CD14-positive monocyte (primary cell): ENCODE results near the gene PCCA. TPM values are rescaled to one million over a fixed set of nuclear protein-coding genes. Genes with fewer than 3 reads are reported as not detected.

ENCODE experiments used
- DNase-seq, 3 donors: peaks; one replicate each; pipeline ENCODE4 v3.0.0-alpha.2; 2011 to 2022
- H2AFZ ChIP-seq: 2 replicates; pipeline ENCODE4 v1.6.0; 2012; ENCODE audit warnings: mild to moderate bottlenecking, low read depth, low read length, inconsistent platforms; ENCODE audit not compliant: insufficient read depth, poor library complexity, severe bottlenecking
- H3K27ac ChIP-seq, 2 donors: 1 replicate in 1 of 2; 2 replicates in 1 of 2; pipeline ENCODE4 v1.5.1; 2012 to 2013; ENCODE audit warnings: low read length in 2 of 2, control low read depth in 1 of 2, inconsistent platforms in 1 of 2, low read depth in 1 of 2, mild to moderate bottlenecking in 1 of 2
- H3K27me3 ChIP-seq, 2 donors: one replicate each; pipeline versions ENCODE4 v1.6.0 to v1.6.1; 2011 to 2013; ENCODE audit warnings: low read length in 2 of 2; ENCODE audit not compliant: control insufficient read depth in 2 of 2, insufficient read depth in 2 of 2
- H3K36me3 ChIP-seq, 2 donors: replicated peaks in 1 of 2; 1 replicate in 1 of 2; 2 replicates in 1 of 2; pipeline versions ENCODE4 v1.5.1 to v1.6.1; 2012 to 2013; ENCODE audit warnings: low read length in 2 of 2, control low read depth in 1 of 2, inconsistent platforms in 1 of 2, mild to moderate bottlenecking in 1 of 2; ENCODE audit not compliant: insufficient read depth in 2 of 2, control insufficient read depth in 1 of 2
- H3K4me1 ChIP-seq, 2 donors: 1 replicate in 1 of 2; 2 replicates in 1 of 2; pipeline versions ENCODE4 v1.5.1 to v1.6.1; 2012 to 2013; ENCODE audit warnings: low read length in 2 of 2, control low read depth in 1 of 2, inconsistent platforms in 1 of 2, mild to moderate bottlenecking in 1 of 2, moderate library complexity in 1 of 2; ENCODE audit not compliant: insufficient read depth in 2 of 2, control insufficient read depth in 1 of 2
- H3K4me2 ChIP-seq: replicated peaks from 2 replicates; pipeline ENCODE3; 2012; ENCODE audit warnings: low read length, moderate library complexity, mild to moderate bottlenecking; ENCODE audit not compliant: poor library complexity, severe bottlenecking; ENCODE audit errors: extremely low read depth
- H3K4me3 ChIP-seq, 3 experiments: fragments of 200-600 bp in 1 of 3; sonication (generic) in 1 of 3; replicated peaks in 1 of 3; 1 replicate in 2 of 3; 2 replicates in 1 of 3; pipeline ENCODE4 v1.5.1; 2011 to 2013; ENCODE audit warnings: low read length in 3 of 3, mild to moderate bottlenecking in 3 of 3, control low read depth in 2 of 3, low read depth in 2 of 3, inconsistent platforms in 1 of 3, moderate library complexity in 1 of 3
- H3K79me2 ChIP-seq: 2 replicates; pipeline ENCODE4 v1.6.0; 2012; ENCODE audit warnings: mild to moderate bottlenecking, control low read depth, inconsistent platforms, low read length, moderate library complexity; ENCODE audit not compliant: insufficient read depth
- H3K9ac ChIP-seq: 2 replicates; pipeline ENCODE4 v1.6.0; 2017; ENCODE audit warnings: low read length, mild to moderate bottlenecking; ENCODE audit not compliant: insufficient read depth, poor library complexity, severe bottlenecking
- H3K9me3 ChIP-seq, 2 donors: replicated peaks in 1 of 2; 1 replicate in 1 of 2; 2 replicates in 1 of 2; pipeline versions ENCODE4 v1.5.1 to v1.6.1; 2012 to 2013; ENCODE audit warnings: low read length in 2 of 2, control low read depth in 1 of 2; ENCODE audit not compliant: control insufficient read depth in 1 of 2, insufficient read depth in 1 of 2
- H4K20me1 ChIP-seq: 2 replicates; pipeline ENCODE4 v1.6.0; 2012; ENCODE audit warnings: mild to moderate bottlenecking, low read length, control low read depth, moderate library complexity; ENCODE audit not compliant: insufficient read depth
- H3K27ac Mint-ChIP-seq, 7 donors: one replicate each; pipeline ENCODE4 v1.8.0; 2020; ENCODE audit warnings: mild to moderate bottlenecking in 7 of 7, mixed read lengths in 7 of 7, moderate library complexity in 6 of 7, inconsistent platforms in 2 of 7
- H3K27me3 Mint-ChIP-seq, 3 donors: one replicate each; pipeline ENCODE4 v1.8.0; 2021 to 2022; ENCODE audit warnings: low read depth in 3 of 3, mild to moderate bottlenecking in 3 of 3, mixed read lengths in 3 of 3, moderate library complexity in 3 of 3, inconsistent platforms in 1 of 3
- H3K36me3 Mint-ChIP-seq, 2 donors: one replicate each; pipeline ENCODE4 v1.8.0; 2020; ENCODE audit warnings: mixed read lengths in 2 of 2, inconsistent platforms in 1 of 2, mild to moderate bottlenecking in 1 of 2
- H3K4me1 Mint-ChIP-seq: one replicate; pipeline ENCODE4 v1.8.0; 2020; ENCODE audit warnings: mild to moderate bottlenecking, mixed read lengths
- H3K4me3 Mint-ChIP-seq, 2 donors: one replicate each; pipeline ENCODE4 v1.8.0; 2020; ENCODE audit warnings: mild to moderate bottlenecking in 2 of 2, mixed read lengths in 2 of 2, moderate library complexity in 1 of 2
- H3K9me3 Mint-ChIP-seq, 7 donors: one replicate each; pipeline ENCODE4 v1.8.0; 2020 to 2022; ENCODE audit warnings: mixed read lengths in 7 of 7, mild to moderate bottlenecking in 6 of 7, moderate library complexity in 6 of 7, inconsistent platforms in 2 of 7
- CTCF ChIP-seq: fragments of 200-600 bp; IDR thresholded peaks from one replicate; pipeline ENCODE4 v1.8.0; 2022; ENCODE audit warnings: antibody characterized with exemption, mild to moderate bottlenecking
- WGBS: methylation state at CpG from one replicate; pipeline ENCODE4 v1.1.5; 2013; ENCODE audit warnings: missing lambda C conversion rate; ENCODE audit not compliant: insufficient coverage; 5-methylcytosine and 5-hydroxymethylcytosine counted together
- intact Hi-C, 2 donors: fragments of 100-400 bp; cut with micrococcal nuclease; formaldehyde crosslinking; loops; one replicate each; pipeline versions ENCODE4 v1.15.0 to v1.15.1; 2023
- polyA plus RNA-seq, 3 donors: library from polyadenylated mRNA; depleted of rRNA in 1 of 3; unstranded in 2 of 3; stranded (reverse) in 1 of 3; fragments of 300-500 nt in 2 of 3; fragments of >200 nt in 1 of 3; fragmentation: Illumina TruSeq in 2 of 3; gene quantifications; 1 replicate in 2 of 3; 2 replicates in 1 of 3; pipeline ENCODE4 v1.2.3, GENCODE V29; 2012 to 2021

PCCA gene
- polyA plus RNA-seq, 3 donors, result 4.4 to 13.5 (median 11.9) TPM

- no peak for TF ChIP-seq CTCF
- DNase-seq, result no peak
- Mint-ChIP-seq H3K27me3 (no peaks in the 10 kb centered on the region), H3K4me3 (no peak overlapping the region), H3K27ac (no peak overlapping the region), H3K36me3 (peaks cover 3 to 10% of the 10 kb centered on the region in 2 donors), H3K9me3 (no peaks in the 10 kb centered on the region), H3K4me1 (no peaks in the 10 kb centered on the region)
- no peaks in the 10 kb centered on the region for H4K20me1 ChIP-seq
- H3K4me2 ChIP-seq, result no peak overlapping the region
- WGBS, result no CpG with 5 or more reads among the region's 2 CpGs
- H2AFZ ChIP-seq, result no peak overlapping the region
- intact Hi-C loops, result no loop called here
- H3K4me1 ChIP-seq, result no peaks in the 10 kb centered on the region
- H3K36me3 ChIP-seq, result no peaks in the 10 kb centered on the region
- no peaks in the 10 kb centered on the region for H3K79me2 ChIP-seq
- H3K27ac ChIP-seq, result no peak overlapping the region
- no peak overlapping the region for H3K4me3 ChIP-seq
- no peak overlapping the region for H3K9ac ChIP-seq
- no peaks in the 10 kb centered on the region for H3K9me3 ChIP-seq
- H3K27me3 ChIP-seq, result no peaks in the 10 kb centered on the region
Measured at GRCh38 chr13:100305398-100305797, 216.5 kb downstream of the PCCA start.

- Histone ChIP-seq H3K27ac (no peak overlapping the region), H3K27me3 (no peaks in the 10 kb centered on the region), H3K9ac (no peak overlapping the region), H3K9me3 (no peaks in the 10 kb centered on the region), H3K4me3 (no peak overlapping the region), H3K79me2 (no peaks in the 10 kb centered on the region), H2AFZ (no peak overlapping the region), H4K20me1 (no peaks in the 10 kb centered on the region), H3K36me3 (no peaks in the 10 kb centered on the region), H3K4me1 (no peaks in the 10 kb centered on the region), H3K4me2 (no peak overlapping the region)
- Mint-ChIP-seq H3K4me3 (no peak overlapping the region), H3K27me3 (no peaks in the 10 kb centered on the region), H3K27ac (no peak overlapping the region), H3K4me1 (no peaks in the 10 kb centered on the region), H3K9me3 (peaks cover 0 to 2% (median 0%) of the 10 kb centered on the region in 7 donors), H3K36me3 (peaks cover 3 to 10% of the 10 kb centered on the region in 2 donors)
- WGBS, result no CpG with 5 or more reads among the region's 4 CpGs
- intact Hi-C loops, result no loop called here
- DNase-seq, result no peak
- TF ChIP-seq CTCF, result no peak
Measured at GRCh38 chr13:100306030-100306429, 217.1 kb downstream of the PCCA start.
